K562 (cell line): ENCODE measurements around the gene PIK3CA. TPM values are rescaled to one million over a fixed set of nuclear protein-coding genes. Genes with fewer than 3 reads are reported as not detected.

Experiments
- DMBX1 ChIP-seq: fragments of 250-450 bp; sonication (Bioruptor Pico); IDR thresholded peaks from 2 replicates; pipeline ENCODE4 v1.8.0; 2022; ENCODE audit warnings: inconsistent platforms, mild to moderate bottlenecking, moderate library complexity, borderline replicate concordance
- ETV1 ChIP-seq: fragments of 450-650 bp; conservative IDR thresholded peaks from 2 replicates; pipeline ENCODE4 v1.6.1; 2016; ENCODE audit warnings: missing genetic modification characterization, control low read depth, low read depth, missing compliant biosample characterization
- HMG20B ChIP-seq: fragments of 250-450 bp; sonication (Bioruptor Pico); IDR thresholded peaks from 2 replicates; pipeline ENCODE4 v1.5.0; 2021; ENCODE audit warnings: mild to moderate bottlenecking
- JUN ChIP-seq, 2 experiments: sonication (generic) in 1 of 2; formaldehyde crosslinking in 1 of 2; IDR thresholded peaks; 2 replicates each; pipeline versions ENCODE4 v1.6.1 to v1.8.0; 2012 to 2022; ENCODE audit warnings: borderline replicate concordance in 2 of 2, mild to moderate bottlenecking in 2 of 2, improper control_type of control experiment in 1 of 2, low read depth in 1 of 2, low read length in 1 of 2, missing genetic modification reagents in 1 of 2
- MIER1 ChIP-seq: fragments of 450-650 bp; IDR thresholded peaks from 2 replicates; pipeline ENCODE4 v1.6.1; 2016; ENCODE audit warnings: antibody characterized with exemption, mild to moderate bottlenecking, low read depth
- SAFB2 ChIP-seq: fragments of 200-400 bp; formaldehyde crosslinking; IDR thresholded peaks from 2 replicates; pipeline ENCODE4 v1.6.1; 2018; ENCODE audit warnings: borderline replicate concordance, low read length, low read depth, moderate library complexity; ENCODE audit not compliant: severe bottlenecking
- SP2 ChIP-seq: IDR thresholded peaks from 2 replicates; pipeline ENCODE4 v1.6.1; 2011; ENCODE audit warnings: mild to moderate bottlenecking, low read depth, low read length, moderate library complexity; ENCODE audit not compliant: poor library complexity, severe bottlenecking; ENCODE audit errors: extremely low read depth
- SRSF1 ChIP-seq: fragments of 200-400 bp; formaldehyde crosslinking; IDR thresholded peaks from 2 replicates; pipeline ENCODE4 v1.6.1; 2017; ENCODE audit warnings: mild to moderate bottlenecking, low read depth, low read length, moderate library complexity
- TAF9B ChIP-seq: fragments of 450-650 bp; IDR thresholded peaks from 2 replicates; pipeline ENCODE4 v1.6.1; 2018; ENCODE audit warnings: mild to moderate bottlenecking; ENCODE audit not compliant: partially characterized antibody
- ZBTB7A ChIP-seq: IDR thresholded peaks from 2 replicates; pipeline ENCODE4 v1.6.1; 2011; ENCODE audit warnings: low read depth, mild to moderate bottlenecking, low read length, moderate library complexity, borderline replicate concordance; ENCODE audit not compliant: control insufficient read depth
- ZNF41 ChIP-seq: fragments of 250-450 bp; sonication (Bioruptor Pico); conservative IDR thresholded peaks from 2 replicates; pipeline ENCODE4 v1.4.0; 2020; ENCODE audit warnings: mild to moderate bottlenecking
- polyA plus RNA-seq, 8 experiments: library from polyadenylated mRNA; depleted of rRNA in 4 of 8; stranded (reverse) in 5 of 8; unstranded in 3 of 8; fragments of >200 nt; fragmentation: Nextera tagmentation in 2 of 8; fragmentation: Illumina TruSeq in 1 of 8; extraction: Ambion mirVana in 2 of 8; extraction: Trizol in 1 of 8; gene quantifications; 2 replicates each; pipeline versions ENCODE4 v1.2.1 to v1.2.3, GENCODE V29; 2011 to 2014; ENCODE audit warnings: inconsistent platforms in 1 of 8, missing spikeins in 1 of 8
- total RNA-seq, 7 experiments: library from RNA; depleted of rRNA in 6 of 7; stranded (reverse); fragments of >200 nt in 6 of 7; fragmentation: Illumina TruSeq in 2 of 7; extraction: Trizol in 2 of 7; gene quantifications; 2 replicates each; pipeline versions ENCODE4 v1.2.1 to v1.2.3, GENCODE V29; 2011 to 2021; ENCODE audit warnings: low replicate concordance in 1 of 7
- TF ChIP-seq, protein P1 (sequence below): fragments of 250-450 bp; sonication (Bioruptor Pico); IDR thresholded peaks from 2 replicates; pipeline ENCODE4 v1.5.0; 2021

PIK3CA gene
- total and polyA plus RNA-seq, 9 of the 15 experiments (the other 6 are each of a cell fraction or from before 2014, with no cell fraction given): 3.8 to 19.4 (median 10.8) TPM

DNA sequence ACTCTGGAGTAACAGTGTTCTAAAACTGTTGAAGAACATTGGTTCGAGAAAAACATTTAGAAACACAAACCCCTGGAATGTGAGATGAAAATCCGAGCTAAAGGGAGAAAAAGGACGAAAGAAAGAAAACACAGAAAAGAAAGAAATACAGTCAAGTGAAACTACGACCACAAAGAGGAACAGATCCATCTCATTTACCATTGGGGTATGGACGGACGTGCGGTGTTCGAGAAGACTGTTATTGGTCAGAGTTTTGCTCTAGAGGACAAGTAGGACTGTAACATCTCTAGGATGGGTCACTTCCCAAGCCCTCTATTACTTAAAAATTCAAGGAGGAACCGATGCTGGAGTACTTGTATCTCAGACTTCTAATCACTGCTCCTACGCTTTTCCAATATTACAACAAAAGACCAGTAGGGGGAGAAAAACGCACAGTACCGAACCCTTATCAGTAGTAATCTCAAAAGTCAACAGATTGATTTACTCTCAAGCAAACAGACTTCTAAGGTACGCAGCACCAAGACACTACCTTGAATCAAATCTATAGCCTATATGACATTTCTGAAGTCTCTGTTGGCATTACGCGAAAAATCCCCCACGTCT, 1.1 kb upstream of the PIK3CA start (continued):
- no peak for TF ChIP-seq SP2
- no peak for TF ChIP-seq JUN (IDR thresholded peaks at IDR 0.05; ENCODE audit: borderline replicate concordance, low read depth, low read length)
- no peak for TF ChIP-seq JUN (CRISPR knock-in tag; IDR thresholded peaks at IDR 0.05; ENCODE audit: borderline replicate concordance)
- no peak for TF ChIP-seq TAF9B
- TF ChIP-seq SRSF1: no peak
- no peak for TF ChIP-seq SAFB2
- no peak for TF ChIP-seq HMG20B
- no peak for TF ChIP-seq MIER1
- TF ChIP-seq ZNF41 (CRISPR knock-in tag): no peak
- no peak for TF ChIP-seq DMBX1
- TF ChIP-seq, protein P1, sequence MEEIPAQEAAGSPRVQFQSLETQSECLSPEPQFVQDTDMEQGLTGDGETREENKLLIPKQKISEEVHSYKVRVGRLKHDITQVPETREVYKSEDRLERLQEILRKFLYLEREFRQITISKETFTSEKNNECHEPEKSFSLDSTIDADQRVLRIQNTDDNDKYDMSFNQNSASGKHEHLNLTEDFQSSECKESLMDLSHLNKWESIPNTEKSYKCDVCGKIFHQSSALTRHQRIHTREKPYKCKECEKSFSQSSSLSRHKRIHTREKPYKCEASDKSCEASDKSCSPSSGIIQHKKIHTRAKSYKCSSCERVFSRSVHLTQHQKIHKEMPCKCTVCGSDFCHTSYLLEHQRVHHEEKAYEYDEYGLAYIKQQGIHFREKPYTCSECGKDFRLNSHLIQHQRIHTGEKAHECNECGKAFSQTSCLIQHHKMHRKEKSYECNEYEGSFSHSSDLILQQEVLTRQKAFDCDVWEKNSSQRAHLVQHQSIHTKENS (CRISPR knock-in tag): no peak
- no peak for TF ChIP-seq ZBTB7A
- no peak for TF ChIP-seq ETV1 (tag)
